HG03378 (cell line): ENCODE measurements around the gene CXorf38.
"Not testable (repeated sequence)": the region's sequence is repeated elsewhere in the genome, so short reads cannot be mapped to it uniquely, and the experiment has no call there.

ENCODE experiments used
- ATAC-seq: cut with Tn5 transposase; IDR thresholded peaks from one replicate; pipeline ENCODE4 v1.9.1; 2021; ENCODE audit warnings: mild to moderate bottlenecking, moderate library complexity; ENCODE audit not compliant: unreplicated experiment

The CXorf38 gene

DNA sequence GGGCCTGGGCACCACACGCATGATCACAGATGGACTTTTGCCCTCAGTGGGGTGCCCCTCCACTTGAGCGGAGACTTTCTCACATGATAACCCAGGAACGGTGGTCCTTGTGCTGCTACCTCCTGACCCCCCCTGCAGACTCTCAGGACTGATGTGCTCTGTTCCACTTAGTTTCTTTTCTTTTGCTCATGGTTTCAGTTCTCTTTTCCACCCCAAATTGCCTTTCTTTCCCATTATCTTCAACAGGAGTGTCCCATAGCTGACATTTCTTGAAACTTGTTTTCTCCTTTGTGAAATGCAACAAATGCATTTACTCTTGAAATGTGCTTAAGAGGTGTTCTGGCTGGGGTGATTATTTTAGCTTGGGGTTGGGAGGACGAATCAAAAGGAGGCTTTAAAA, 15.2 kb downstream of the CXorf38 start:
- ATAC-seq: no peak

DNA sequence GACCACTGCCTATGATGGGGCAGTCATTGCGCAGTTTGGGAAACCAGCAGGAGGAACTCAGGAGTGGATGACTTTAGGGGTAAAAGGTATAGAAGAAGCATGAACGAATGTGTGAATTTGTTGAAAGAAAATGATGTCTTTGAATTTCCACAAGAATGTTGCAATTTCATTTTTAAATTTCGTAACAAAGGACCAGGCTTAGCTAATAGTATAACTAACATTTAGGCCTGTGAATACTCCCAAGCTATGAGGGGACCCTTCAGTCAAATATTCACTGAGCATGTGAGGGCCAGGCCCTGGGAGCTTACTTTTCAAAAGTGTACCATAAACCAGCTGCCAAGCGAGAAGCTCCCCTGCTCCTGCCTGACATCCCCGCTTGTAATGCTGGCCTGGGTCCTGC, 18.9 kb downstream of the CXorf38 start:
- no peak for ATAC-seq

GRCh38 chrX:40625294-40625693, 22.1 kb downstream of the CXorf38 start:
- no peak for ATAC-seq

DNA sequence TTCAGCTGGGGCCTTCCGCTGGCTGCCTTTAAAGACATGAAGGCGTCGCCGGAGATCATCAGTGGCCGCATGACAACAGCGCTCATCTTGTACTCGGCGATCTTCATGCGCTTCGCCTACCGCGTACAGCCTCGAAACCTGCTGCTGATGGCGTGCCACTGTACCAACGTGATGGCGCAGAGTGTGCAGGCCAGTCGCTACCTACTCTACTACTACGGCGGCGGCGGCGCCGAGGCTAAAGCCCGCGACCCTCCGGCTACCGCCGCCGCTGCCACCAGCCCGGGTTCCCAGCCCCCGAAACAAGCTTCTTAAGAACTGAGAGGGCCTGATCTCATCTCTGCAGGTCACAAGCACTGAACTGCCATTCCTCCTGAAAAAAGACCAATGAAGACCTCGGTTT, 23.7 kb downstream of the CXorf38 start:
- no peak for ATAC-seq

- ATAC-seq: no peak
Observed at GRCh38 chrX:40623139-40623536, 24.2 kb downstream of the CXorf38 start, which contains the start of gene MPC1L. TSS of gene MPC1L (plus strand) at chrX:40623428. CDS start at chrX:40623566, 138 bp downstream.

- no peak for ATAC-seq
Observed at GRCh38 chrX:40622479-40623138, 24.8 kb downstream of the CXorf38 start.

GRCh38 chrX:40617566-40617965, 29.8 kb downstream of the CXorf38 start:
- ATAC-seq: no peak

GRCh38 chrX:40615976-40616375, 31.4 kb downstream of the CXorf38 start:
- no peak for ATAC-seq

DNA sequence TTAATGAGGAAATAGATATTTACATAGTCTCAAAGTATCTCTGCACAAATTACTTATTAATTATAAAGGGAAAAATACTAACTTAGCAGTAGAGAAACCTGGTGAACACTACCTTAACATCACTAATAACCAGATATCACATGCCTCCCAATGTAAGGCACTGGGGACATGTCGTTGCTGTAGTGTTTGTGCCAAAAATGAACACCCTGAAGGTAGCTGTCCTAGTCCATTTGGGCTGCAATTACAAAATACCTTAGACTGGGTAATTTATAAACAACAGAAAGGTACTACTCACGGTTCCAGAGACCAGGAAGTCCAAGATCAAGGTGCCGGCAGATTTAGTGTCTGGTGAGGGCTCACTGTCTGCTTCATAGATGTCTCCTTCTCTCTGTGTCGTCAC, 34.9 kb downstream of the CXorf38 start:
- ATAC-seq: no peak

DNA sequence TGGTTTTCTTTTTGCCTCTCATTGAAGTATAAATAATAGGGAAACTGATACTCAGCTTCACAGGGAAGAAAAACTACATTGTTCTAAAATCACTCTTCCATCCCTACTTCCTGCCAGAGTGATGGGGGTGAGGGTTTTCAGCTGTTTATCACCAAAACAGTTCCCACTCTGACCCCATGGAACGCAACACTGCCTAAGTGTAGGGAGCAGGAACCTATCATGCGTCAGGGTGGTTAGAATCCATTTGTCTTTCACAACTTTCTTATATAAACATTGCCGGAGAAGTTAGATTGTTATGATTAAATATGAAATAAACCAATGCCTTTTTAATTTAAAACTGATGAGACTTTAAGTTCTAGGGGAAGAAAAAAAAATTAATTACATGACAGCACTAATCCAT, 40.0 kb downstream of the CXorf38 start:
- ATAC-seq: no peak

- no peak for ATAC-seq
Observed at GRCh38 chrX:40603446-40603845, 43.9 kb downstream of the CXorf38 start.

GRCh38 chrX:40589616-40590321, 57.6 kb downstream of the CXorf38 start:
- not testable (repeated sequence) for ATAC-seq

- ATAC-seq: not testable (repeated sequence)
Observed at GRCh38 chrX:40587623-40588022, 59.7 kb downstream of the CXorf38 start.

DNA sequence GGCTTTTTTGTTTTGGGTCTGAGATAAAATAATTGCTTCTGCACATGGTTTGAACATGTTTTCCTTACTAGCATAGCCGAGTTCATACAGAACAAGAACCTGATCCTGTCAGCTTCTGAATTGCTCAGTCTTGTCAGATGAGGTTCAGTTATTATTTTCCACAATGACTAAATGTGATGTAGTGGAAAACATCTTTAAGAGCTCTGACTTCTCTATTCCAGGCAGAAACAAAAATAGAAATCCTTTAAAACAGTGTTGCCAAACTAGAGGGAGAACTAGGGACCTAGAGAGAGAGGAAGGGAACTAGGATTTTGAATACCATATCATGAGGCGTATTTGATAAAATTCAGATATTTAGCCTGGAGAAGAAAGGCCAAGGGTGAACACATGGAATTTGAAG, 64.5 kb downstream of the CXorf38 start:
- no peak for ATAC-seq

DNA sequence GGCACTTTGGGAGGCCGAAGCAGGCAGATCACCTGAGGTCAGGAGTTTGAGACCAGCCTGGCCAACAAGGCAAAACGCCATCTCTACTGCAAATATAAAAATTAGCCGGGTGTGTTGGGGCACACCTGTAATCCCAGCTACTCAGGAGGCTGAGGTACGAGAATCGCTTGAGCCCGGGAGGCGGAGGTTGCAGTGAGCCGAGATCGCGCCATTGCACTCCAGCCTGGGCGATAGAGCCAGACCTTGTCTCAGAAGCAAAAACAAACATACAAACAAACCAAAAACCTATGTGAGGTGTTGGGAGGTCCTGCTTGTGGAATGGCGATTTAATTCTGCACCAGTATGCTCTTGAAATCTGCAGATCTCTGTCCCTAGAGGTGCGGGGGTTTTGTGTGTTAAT, 65.2 kb downstream of the CXorf38 start:
- not testable (repeated sequence) for ATAC-seq

DNA sequence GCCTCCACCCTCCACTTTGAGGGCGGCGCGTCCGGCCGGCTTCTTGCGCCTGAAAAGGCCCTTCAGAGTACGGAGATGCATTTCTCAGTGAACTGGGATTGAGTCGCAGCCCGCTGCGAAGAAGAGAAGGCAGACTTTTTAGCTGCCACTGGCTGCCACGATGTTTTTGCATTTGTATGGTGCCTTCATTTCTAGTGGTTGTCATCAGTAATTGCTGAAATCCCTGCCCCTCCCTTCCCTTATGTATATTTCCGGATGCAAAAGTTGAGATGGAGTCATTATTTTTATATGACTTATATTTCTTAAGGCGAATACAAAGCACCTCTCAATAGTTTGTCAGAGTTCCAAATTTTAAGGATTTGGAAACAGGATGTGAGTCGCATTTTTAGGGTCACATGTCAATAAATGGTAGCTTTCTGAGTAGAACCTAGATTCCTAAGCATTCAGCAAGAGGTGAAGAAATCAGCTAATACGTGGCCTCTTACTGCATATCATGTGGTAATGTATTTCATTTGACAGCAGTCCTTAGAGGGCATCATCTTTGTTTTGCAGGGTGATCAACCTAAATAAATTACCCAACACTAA, 65.9 kb downstream of the CXorf38 start:
- no peak for ATAC-seq

DNA sequence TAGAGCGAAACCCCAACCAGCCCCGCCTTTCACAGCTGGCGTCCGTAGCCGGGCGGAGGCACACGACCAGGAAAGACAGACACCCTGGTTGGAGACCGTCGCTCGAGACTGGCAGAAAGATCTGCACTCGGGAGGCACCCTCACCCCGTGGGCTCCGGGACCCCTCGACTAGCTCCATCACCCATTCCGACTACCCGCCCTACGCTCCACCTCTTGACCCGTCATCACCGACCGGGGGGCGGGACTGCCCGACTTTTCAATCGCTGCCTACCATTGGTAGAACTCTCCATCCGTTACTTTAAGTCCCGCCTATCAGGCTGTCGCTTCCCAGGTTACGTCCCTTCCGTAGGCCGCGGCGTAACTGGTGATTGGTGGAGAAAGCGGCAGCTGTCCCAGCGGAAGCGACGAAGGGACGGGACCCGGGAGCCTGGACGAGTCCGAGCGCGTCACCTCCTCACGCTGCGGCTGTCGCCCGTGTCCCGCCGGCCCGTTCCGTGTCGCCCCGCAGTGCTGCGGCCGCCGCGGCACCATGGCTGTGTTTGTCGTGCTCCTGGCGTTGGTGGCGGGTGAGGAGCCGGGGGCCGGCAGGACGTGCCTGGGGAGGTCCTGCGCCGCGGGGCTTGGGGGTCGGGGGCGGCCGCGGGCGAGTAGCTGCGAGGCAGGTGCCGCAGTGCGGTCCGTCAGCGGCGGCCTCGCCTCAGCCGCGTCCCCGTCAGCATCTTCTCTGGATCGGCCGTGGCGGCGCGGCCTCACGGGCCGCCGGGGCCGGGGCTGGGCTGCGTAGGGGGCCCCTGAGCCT, 66.6 kb downstream of the CXorf38 start, which contains the start of gene ATP6AP2:
TSS of gene ATP6AP2 (plus strand) at position 434 of the 799 bp plus-strand sequence. CDS start at position 530, 96 bp downstream.
- peak; percentile 96 for ATAC-seq

GRCh38 chrX:40579900-40580536, 67.3 kb downstream of the CXorf38 start:
- ATAC-seq: peak; percentile 40

DNA sequence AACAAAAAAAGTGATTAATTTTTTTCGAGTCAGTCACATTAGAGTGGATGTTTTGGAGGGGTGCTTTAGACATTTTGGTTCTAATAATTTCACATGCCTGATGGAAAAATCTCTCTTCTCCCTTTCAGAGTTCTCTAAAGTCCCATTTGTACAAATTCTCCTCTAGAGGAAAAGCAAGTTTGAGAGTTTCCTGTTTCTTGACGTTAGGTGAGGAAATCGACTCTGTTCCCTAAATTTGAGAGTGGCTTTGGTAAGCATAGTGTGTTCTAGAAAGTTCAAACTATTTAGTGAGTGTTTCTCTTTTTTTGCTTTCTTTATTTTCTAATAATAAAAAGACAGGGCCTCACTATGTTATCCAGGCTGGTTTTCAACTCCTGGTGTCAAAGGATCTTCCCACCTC, 68.2 kb downstream of the CXorf38 start:
- no peak for ATAC-seq

DNA sequence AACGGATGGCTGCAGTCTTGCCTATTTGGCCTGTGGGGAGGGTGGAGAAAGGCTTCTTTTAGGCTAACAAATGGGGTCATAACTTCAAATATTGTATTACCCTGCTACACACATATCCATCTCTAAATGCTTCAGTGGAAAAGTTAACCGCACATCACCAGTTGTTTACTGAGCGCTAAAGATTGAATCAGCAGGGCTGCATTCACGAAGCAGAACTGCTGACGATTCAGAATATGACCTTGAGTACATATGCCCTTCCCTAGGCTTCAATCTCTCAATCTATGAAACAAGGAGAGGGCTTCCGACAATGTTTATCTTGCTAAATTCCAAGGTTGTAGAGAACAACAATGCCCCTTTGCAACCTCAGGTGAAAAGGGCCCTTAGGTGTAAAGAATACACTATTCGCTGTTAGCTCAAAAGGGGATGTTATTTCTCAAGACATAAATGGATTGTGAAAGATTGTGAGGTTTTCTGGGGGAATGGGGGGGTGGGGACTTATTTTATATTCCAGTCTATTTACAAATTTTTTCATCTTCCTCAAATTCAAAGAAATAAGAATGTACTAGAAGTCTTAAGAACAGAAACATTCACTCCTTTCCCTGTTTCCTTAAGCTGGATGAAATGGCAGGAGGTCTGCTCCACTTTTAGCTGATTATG, 69.2 kb downstream of the CXorf38 start:
- ATAC-seq: no peak
